Iris pigment epithelial cell (primary cell): Measurements from ENCODE around the gene MAP3K6.
"Not testable (repeated sequence)": the region's sequence is repeated elsewhere in the genome, so short reads cannot be mapped to it uniquely, and the experiment has no call there.

Source experiments
- DNase-seq: peaks from one replicate; pipeline ENCODE4 v3.0.0-alpha.2; 2011; ENCODE audit warnings: low read depth

Gene MAP3K6

GRCh38 chr1:27395441-27396195 is 28.9 kb upstream of the MAP3K6 start:
- peak; percentile 41 for DNase-seq

DNA sequence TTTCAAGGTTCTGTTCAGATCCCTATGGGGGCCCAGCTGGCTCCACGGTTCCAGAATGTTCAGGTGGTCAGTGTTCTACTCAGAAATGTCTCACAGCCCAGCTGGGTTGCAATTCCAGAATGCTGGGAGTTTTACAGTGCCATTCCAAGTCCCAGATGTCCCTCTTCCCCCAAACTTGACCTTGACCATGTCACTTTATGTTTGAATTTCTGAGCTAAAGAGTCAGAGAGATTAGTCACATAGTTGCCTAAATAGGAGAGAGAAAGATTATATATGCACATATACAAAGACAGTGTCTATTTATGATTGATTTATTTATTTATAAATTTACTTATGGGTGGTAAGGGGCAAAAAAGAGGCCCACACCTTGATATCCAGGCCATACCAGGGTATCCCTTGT is 28.2 kb upstream of the MAP3K6 start:
- no peak for DNase-seq

DNA sequence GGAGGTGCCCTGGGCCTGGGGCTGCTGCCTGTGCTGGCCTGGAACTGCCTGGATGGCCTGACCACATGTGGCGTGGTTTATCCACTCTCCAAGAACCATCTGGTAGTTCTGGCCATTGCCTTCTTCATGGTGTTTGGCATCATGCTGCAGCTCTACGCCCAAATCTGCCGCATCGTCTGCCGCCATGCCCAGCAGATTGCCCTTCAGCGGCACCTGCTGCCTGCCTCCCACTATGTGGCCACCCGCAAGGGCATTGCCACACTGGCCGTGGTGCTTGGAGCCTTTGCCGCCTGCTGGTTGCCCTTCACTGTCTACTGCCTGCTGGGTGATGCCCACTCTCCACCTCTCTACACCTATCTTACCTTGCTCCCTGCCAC is 27.5 kb upstream of the MAP3K6 start:
- DNase-seq: no peak

GRCh38 chr1:27393641-27394281 is 27.0 kb upstream of the MAP3K6 start:
- DNase-seq: no peak

GRCh38 chr1:27392778-27393635 is 26.2 kb upstream of the MAP3K6 start:
- no peak for DNase-seq

DNA sequence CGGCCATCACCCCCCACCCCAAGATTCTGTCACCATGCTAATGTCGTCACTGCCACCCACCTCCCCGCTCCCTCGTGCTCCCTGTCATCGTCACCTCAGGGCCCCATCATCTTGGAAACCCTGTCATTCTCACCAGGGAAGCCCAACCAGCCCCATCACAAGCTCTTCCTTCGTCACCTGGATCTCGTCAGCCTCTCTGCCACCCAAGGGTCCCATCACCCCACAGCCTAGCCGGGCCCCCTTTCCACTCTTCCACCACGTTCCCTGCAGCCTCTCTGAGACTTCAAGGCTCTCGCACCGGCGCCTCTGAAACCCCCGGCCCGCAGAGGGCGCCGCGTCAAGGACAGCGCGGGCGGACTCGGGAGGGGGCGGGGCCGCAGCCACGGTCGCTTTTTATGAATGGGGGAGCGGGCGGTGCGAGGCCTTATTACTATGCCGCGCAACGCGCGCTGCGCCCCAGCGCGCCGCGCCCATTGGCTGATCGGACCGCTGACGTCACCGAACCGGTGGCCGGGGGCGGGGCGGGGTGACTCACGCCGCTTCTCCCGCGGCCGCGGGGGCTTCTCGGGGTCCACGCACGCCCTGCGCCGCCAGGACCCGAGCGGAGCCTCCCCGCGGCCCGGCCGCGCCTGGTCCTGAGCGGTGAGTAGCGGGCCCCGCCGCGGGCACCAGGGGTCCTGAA is 25.5 kb upstream of the MAP3K6 start, which contains the start of gene GPR3:
TSS of gene GPR3 (plus strand) at position 527 of the 682 bp plus-strand sequence. CDS start 1,177 bp downstream, outside the sequence.
- DNase-seq: peak; percentile 88

DNA sequence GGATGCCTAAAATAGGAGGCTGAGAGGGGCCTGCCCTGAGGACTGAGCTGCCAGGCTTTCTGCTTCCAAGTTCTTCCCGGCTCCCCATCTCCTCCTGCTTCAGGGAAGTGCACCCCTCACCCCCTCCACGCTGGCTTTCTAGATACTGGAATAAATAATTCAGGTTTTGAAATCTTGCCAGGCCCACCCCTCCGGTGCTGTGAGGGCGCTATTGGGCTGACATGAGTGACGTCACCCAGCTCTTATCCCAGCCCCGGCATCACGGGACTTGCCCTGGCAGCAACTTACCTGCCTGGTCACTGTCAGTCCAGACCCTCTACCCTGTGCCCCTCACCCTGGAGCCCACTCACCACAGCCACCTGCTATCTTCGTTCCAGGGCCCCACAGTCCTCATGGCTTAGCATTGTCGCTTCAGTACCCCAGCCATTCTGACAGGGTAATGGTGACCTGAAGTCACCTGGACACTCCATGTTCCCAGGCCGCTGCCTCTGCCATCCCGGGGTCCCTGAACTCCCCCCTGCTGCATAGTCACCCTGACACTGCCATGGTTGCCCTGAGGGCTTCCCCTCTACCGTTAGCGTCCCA is 24.8 kb upstream of the MAP3K6 start:
- DNase-seq: peak; percentile 68

DNA sequence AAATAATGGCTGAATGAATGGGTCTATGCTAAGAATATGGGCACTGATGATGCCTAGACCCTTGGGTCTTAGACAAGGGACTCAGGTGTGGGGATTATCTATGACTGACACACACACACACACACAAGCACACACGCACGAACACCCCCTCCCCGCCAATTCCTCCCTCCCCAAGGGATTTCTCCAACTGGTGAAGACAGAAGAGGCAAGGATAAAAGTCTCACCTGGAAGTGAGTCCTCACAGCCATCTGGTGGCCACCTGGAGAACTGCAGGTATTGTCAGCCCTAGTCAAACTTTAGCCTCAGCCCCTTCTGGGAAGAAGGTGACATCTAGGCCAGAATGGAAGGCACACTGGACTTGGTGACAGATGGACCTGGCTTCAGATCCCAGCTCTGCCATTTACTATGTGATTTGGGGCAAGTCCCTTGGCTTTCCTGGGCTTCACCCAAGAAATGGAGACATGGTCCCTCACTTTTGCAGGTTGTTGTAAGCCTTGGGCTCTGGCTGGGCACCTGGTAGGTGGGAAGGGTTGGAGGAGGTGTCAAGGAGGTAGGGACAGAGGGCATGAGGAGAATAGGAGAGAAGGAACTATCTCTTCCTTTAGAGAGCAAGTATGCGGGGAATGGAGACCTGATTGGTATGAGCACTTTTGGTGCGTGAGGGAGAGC is 21.7 kb upstream of the MAP3K6 start:
- no peak for DNase-seq

GRCh38 chr1:27384797-27385196 is 18.0 kb upstream of the MAP3K6 start:
- DNase-seq: not testable (repeated sequence)

GRCh38 chr1:27383661-27384060 is 16.9 kb upstream of the MAP3K6 start:
- DNase-seq: no peak

DNA sequence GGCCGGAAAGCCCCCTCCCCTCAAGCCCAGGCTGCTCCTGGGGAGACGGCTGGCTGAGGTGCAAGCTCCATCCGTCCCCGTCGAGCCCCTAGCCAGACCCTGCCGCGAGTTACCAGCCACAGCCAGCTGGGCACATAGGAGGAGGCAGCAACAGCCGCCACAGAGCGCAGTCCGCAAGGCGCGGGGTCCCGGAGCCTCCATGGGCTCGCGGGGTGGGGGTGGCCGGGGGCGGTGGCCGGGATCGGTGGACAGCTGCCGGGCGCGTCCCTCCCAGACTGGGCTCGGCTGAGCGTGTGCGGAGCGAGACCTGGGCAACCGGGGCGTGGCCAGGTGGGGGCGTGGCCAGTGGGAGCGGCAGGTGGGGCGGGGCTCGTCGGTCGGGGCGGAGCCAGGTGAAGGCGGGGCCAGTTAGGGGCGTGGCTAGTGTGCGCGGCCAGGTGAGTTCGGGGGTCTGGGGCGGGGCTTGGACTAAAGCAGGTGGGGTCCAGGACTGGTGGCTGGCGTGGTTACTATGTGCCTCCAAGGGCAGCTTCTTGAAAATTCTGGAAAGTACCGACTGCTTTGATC is 16.4 kb upstream of the MAP3K6 start, which contains the start of gene CD164L2:
TSS of gene CD164L2 (minus strand) at position 295 of the 567 bp plus-strand sequence. CDS start at position 201, 94 bp downstream.
- no peak for DNase-seq

DNA sequence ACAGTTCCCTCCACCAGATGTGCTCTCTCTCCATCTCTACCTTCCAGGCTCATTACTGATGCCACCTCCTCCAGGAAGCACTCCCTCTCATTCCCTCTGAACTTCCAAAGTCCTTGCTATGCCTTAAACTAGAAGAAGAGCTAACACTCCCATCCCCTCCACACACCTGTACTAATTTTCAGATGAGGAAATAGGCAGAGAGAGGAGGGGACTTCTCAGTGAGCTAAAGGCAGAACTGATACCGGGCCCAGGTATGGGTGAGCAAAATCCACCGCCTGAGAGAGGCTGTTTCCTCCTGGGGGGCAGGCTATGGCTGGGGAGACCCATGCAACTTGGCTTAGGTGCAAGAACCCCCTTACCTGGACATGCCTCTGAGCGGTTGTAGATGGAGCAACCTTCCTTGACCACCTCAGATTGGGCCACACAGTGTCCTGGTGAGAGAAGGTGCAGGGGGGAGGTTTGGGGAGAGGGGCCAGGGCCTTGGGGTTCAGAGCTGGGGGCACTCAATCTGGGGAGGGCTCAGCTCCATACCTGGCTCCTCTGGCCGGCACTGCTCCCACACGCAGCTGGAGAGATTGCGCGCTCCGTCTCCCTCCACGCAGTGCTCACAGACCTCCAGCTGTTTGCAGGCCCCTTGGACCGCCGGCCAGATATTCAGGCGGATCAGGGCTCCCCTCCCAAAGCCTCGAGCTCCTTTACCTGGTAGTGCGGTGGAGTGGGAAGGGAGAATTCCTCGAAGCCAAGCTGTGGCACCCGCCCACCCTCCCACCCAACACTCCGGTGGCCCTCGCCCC is 15.4 kb upstream of the MAP3K6 start:
- DNase-seq: no peak

GRCh38 chr1:27380766-27381733 is 14.3 kb upstream of the MAP3K6 start:
- no peak for DNase-seq

DNA sequence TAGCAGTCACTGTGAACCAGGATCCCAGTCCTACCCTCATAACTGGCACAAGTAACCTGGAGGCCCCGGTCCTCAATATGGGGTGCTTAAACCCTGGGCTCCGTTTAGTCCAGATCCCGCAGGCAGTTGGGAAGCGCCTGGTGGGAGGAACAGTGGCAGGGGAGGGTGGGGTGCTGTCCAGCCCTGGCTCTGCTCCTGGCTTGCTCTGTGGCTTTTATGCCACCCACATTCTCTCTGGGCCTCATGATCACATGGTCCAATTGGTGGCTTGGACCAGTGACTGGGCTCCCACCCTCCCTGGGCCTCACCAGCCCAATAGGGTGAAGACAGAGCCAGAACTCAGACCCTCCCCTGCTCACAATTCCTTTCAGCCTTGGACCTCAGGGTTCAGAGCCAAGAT is 13.5 kb upstream of the MAP3K6 start:
- no peak for DNase-seq

DNA sequence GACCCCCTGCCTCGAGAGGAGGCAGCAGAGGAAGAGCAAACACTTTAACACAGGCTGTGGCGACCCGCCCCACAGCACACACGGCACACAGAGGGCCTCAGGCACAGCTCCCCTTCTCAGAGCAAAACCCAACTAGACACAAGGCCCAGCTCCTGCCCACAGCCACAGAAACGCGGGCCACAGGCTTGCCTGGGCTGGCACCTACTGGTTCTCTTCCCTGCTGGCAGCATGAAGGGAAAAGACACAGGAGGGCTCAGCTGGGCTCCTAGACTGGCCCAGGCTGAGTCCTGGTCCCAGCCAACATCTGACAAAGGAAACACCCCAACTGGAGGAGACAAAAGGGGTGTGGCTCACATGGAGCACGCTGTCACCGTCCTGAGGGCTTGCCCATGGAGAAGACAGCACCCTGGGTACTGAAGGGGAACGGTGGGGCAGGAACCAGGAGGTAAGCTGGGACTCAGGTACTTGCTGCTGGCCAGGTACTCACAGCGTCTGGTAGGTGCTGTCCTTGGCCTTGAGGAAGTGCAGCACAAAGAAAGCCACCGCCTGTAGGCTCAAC is 12.9 kb upstream of the MAP3K6 start:
- no peak for DNase-seq

- no peak for DNase-seq
These were observed 11.2 kb upstream of the MAP3K6 start for GRCh38 chr1:27377760-27378495.

- no peak for DNase-seq
These were observed 7.8 kb upstream of the MAP3K6 start, which contains the start of gene FCN3 for GRCh38 chr1:27374362-27375086. Gene FCN3, minus strand, starts transcription at chr1:27374824. Its CDS starts 6 bp downstream, at chr1:27374818.
